HepG2 (cell line): ENCODE data around the gene ZFPL1. TPM values are rescaled to one million over a fixed set of nuclear protein-coding genes. Genes with fewer than 3 reads are reported as not detected.

Experiments used
- DNMT3B ChIP-seq: conservative IDR thresholded peaks from 2 replicates; pipeline ENCODE4 v1.6.1; 2016; ENCODE audit warnings: missing biosample characterization, control low read depth
- IRF2 ChIP-seq: IDR thresholded peaks from 2 replicates; pipeline ENCODE4 v1.6.1; 2018; ENCODE audit warnings: missing genetic modification reagents, missing compliant biosample characterization
- MBNL3 ChIP-seq: fragments of 250-450 bp; sonication (Bioruptor Pico); conservative IDR thresholded peaks from 2 replicates; pipeline ENCODE4 v1.8.0; 2022; ENCODE audit warnings: mild to moderate bottlenecking, inconsistent platforms
- NR2F2 ChIP-seq: IDR thresholded peaks from 2 replicates; pipeline ENCODE4 v1.6.1; 2012; ENCODE audit warnings: low read depth, inconsistent platforms, borderline replicate concordance
- PHF5A ChIP-seq: IDR thresholded peaks from one replicate; pipeline ENCODE4 v1.6.1; 2018; ENCODE audit warnings: low read depth, missing genetic modification reagents; ENCODE audit not compliant: unreplicated experiment
- SIX4 ChIP-seq: sonication (generic); formaldehyde crosslinking; IDR thresholded peaks from 2 replicates; pipeline ENCODE4 v1.4.0; 2020; ENCODE audit warnings: missing genetic modification reagents
- SP4 ChIP-seq: sonication (generic); formaldehyde crosslinking; IDR thresholded peaks from 2 replicates; pipeline ENCODE4 v1.8.1; 2023; ENCODE audit warnings: mild to moderate bottlenecking, missing genetic modification reagents
- TAF15 ChIP-seq: fragments of 200-400 bp; formaldehyde crosslinking; IDR thresholded peaks from one replicate; pipeline ENCODE4 v1.6.1; 2018; ENCODE audit warnings: mild to moderate bottlenecking, low read depth, low read length; ENCODE audit not compliant: poor library complexity, severe bottlenecking
- ZFP62 ChIP-seq: sonication (generic); formaldehyde crosslinking; IDR thresholded peaks from 2 replicates; pipeline ENCODE4 v1.4.0; 2020; ENCODE audit warnings: missing genetic modification reagents
- ZNF367 ChIP-seq: sonication (generic); formaldehyde crosslinking; IDR thresholded peaks from 2 replicates; pipeline ENCODE4 v1.4.0; 2020; ENCODE audit warnings: missing genetic modification reagents, borderline replicate concordance
- ZNF501 ChIP-seq: sonication (generic); formaldehyde crosslinking; IDR thresholded peaks from 2 replicates; pipeline ENCODE4 v1.5.1; 2020; ENCODE audit warnings: mild to moderate bottlenecking, moderate library complexity, missing genetic modification reagents
- ZNF550 ChIP-seq: sonication (generic); formaldehyde crosslinking; IDR thresholded peaks from 2 replicates; pipeline ENCODE4 v1.4.0; 2020; ENCODE audit warnings: mild to moderate bottlenecking, missing genetic modification reagents, borderline replicate concordance
- ZNF672 ChIP-seq: sonication (generic); formaldehyde crosslinking; IDR thresholded peaks from 2 replicates; pipeline ENCODE4 v1.8.1; 2022; ENCODE audit warnings: missing genetic modification reagents
- ZNF782 ChIP-seq: sonication (generic); formaldehyde crosslinking; IDR thresholded peaks from 2 replicates; pipeline ENCODE4 v1.4.0; 2020; ENCODE audit warnings: missing genetic modification reagents, mild to moderate bottlenecking, borderline replicate concordance
- ZSCAN9 ChIP-seq: IDR thresholded peaks from 2 replicates; pipeline ENCODE4 v1.6.1; 2016; ENCODE audit warnings: borderline replicate concordance
- polyA plus RNA-seq, 8 experiments: library from polyadenylated mRNA; depleted of rRNA in 3 of 8; stranded (reverse) in 7 of 8; unstranded in 1 of 8; fragments of >200 nt; fragmentation: Illumina TruSeq in 4 of 8; extraction: Trizol in 4 of 8; gene quantifications; 2 replicates each; pipeline versions ENCODE4 v1.2.1 to v1.2.3, GENCODE V29; 2011 to 2016; ENCODE audit warnings: low read depth in 4 of 8, missing spikeins in 1 of 8, mixed read lengths in 1 of 8; ENCODE audit not compliant: insufficient read depth in 1 of 8
- total RNA-seq, 5 experiments: library from RNA; depleted of rRNA; stranded (reverse); fragments of >200 nt; fragmentation: Illumina TruSeq; extraction: Trizol; gene quantifications; 2 replicates each; pipeline ENCODE4 v1.2.3, GENCODE V29; 2016; ENCODE audit warnings: low read depth in 1 of 5
- TF ChIP-seq, protein P1 (sequence below): sonication (generic); formaldehyde crosslinking; IDR thresholded peaks from 2 replicates; pipeline ENCODE4 v1.5.0; 2020; ENCODE audit warnings: mild to moderate bottlenecking, missing genetic modification reagents, borderline replicate concordance
- TF ChIP-seq, protein P2 (sequence below): sonication (generic); IDR thresholded peaks from 2 replicates; pipeline ENCODE4 v1.6.1; 2016; ENCODE audit warnings: low read depth, borderline replicate concordance
- TF ChIP-seq, protein P3 (sequence below): sonication (generic); formaldehyde crosslinking; IDR thresholded peaks from 2 replicates; pipeline ENCODE4 v1.8.1; 2023; ENCODE audit warnings: mild to moderate bottlenecking, moderate library complexity, missing genetic modification reagents
- TF ChIP-seq, protein P4 (sequence below): IDR thresholded peaks from 2 replicates; pipeline ENCODE4 v1.6.1; 2016; ENCODE audit warnings: mild to moderate bottlenecking
- TF ChIP-seq, protein P5 (sequence below): sonication (generic); formaldehyde crosslinking; IDR thresholded peaks from 2 replicates; pipeline ENCODE4 v1.5.0; 2020; ENCODE audit warnings: mild to moderate bottlenecking, low read depth, missing genetic modification reagents, borderline replicate concordance
- TF ChIP-seq, protein P6 (sequence below): sonication (generic); formaldehyde crosslinking; IDR thresholded peaks from 2 replicates; pipeline ENCODE4 v1.9.0; 2021; ENCODE audit warnings: missing genetic modification reagents, mild to moderate bottlenecking, borderline replicate concordance

The ZFPL1 gene
- total and polyA plus RNA-seq, 2 of the 13 experiments (the other 11 are each of a cell fraction or from before 2014, with no cell fraction given), result 32.2 to 56.0 TPM

DNA sequence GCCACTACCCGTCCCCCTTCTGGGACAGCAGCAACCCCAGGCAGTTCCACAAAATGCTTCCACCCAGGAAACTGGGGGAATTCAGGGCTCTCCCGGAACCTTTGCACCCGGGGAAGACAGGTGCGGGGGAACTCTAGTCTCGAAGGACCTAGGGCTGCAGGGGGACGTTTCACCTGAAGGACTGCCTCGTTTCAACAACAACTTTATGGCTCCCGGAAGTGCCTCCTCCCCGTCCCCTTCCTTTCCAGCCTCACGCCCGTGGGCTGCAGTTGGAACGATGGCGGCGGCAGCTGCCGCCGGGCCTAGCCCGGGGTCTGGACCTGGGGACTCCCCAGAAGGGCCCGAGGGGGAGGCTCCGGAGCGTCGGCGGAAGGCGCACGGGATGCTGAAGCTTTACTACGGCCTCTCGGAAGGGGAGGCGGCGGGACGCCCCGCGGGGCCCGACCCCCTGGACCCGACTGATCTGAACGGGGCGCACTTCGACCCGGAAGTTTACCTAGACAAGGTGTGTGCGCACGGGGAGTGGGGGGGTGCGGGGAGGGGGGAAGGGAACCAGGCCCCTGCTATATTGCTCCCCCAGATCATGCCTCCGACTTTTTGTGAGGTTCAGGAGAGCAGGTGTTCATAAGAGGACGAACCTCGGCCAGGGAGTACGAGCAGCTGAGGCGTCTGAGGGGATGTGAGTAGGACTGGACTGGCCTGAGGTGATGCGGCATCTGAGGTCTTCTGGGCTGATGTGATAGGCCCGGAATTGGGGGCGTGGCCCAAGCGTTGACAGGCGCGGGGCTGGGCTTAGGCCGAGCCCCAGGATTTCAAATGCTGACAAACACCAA lies 12.2 kb downstream of the ZFPL1 start, which contains the start of gene VPS51 (continued):
- TF ChIP-seq, protein P1, sequence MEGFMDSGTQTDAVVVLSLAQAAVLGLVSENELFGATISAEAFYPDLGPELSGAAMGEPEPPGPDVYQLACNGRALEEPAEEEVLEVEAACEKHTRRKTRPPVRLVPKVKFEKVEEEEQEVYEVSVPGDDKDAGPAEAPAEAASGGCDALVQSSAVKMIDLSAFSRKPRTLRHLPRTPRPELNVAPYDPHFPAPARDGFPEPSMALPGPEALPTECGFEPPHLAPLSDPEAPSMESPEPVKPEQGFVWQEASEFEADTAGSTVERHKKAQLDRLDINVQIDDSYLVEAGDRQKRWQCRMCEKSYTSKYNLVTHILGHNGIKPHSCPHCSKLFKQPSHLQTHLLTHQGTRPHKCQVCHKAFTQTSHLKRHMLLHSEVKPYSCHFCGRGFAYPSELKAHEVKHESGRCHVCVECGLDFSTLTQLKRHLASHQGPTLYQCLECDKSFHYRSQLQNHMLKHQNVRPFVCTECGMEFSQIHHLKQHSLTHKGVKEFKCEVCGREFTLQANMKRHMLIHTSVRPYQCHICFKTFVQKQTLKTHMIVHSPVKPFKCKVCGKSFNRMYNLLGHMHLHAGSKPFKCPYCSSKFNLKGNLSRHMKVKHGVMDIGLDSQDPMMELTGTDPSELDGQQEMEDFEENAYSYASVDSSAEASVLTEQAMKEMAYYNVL (CRISPR knock-in tag), result no peak; the same call in 1 of the 2 replicates
- no peak for TF ChIP-seq DNMT3B (CRISPR knock-in tag)
- peak; percentile 77 for TF ChIP-seq SP4 (CRISPR knock-in tag)
- 0 out of 2 replicates have a peak, but pooled peaks have one; percentile 71 for TF ChIP-seq NR2F2
- no peak for TF ChIP-seq MBNL3 (CRISPR knock-in tag)
- TF ChIP-seq ZNF501 (CRISPR knock-in tag), result peak; percentile 70
- TF ChIP-seq ZNF550 (CRISPR knock-in tag), result no peak
- TF ChIP-seq, protein P2, sequence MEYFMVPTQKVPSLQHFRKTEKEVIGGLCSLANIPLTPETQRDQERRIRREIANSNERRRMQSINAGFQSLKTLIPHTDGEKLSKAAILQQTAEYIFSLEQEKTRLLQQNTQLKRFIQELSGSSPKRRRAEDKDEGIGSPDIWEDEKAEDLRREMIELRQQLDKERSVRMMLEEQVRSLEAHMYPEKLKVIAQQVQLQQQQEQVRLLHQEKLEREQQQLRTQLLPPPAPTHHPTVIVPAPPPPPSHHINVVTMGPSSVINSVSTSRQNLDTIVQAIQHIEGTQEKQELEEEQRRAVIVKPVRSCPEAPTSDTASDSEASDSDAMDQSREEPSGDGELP, result 0 out of 2 replicates have a peak, but pooled peaks have one; percentile 17
- TF ChIP-seq, protein P3, sequence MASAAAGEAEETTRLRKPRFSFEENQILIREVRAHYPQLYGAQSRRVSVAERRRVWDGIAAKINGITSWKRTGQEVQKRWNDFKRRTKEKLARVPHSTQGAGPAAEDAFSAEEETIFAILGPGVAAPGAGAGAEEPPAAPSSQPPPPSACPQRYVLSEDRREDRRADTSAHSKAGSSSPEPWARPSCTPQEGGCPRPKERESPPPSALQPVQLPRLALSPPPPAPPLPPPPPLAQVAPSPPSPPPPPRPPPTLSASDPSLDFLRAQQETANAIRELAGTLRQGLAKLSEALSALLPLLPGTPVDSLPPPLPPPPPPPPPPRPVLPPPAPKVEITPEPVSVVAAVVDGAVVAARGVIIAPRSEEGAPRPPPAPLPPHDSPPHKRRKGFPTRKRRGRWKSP (CRISPR knock-in tag), result peak; percentile 55; the same call in 1 of the 2 replicates
- peak; percentile 82 for TF ChIP-seq TAF15
- TF ChIP-seq, protein P4, sequence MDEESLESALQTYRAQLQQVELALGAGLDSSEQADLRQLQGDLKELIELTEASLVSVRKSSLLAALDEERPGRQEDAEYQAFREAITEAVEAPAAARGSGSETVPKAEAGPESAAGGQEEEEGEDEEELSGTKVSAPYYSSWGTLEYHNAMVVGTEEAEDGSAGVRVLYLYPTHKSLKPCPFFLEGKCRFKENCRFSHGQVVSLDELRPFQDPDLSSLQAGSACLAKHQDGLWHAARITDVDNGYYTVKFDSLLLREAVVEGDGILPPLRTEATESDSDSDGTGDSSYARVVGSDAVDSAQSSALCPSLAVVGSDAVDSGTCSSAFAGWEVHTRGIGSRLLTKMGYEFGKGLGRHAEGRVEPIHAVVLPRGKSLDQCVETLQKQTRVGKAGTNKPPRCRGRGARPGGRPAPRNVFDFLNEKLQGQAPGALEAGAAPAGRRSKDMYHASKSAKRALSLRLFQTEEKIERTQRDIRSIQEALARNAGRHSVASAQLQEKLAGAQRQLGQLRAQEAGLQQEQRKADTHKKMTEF (CRISPR knock-in tag), result peak; percentile 92
- TF ChIP-seq, protein P5, sequence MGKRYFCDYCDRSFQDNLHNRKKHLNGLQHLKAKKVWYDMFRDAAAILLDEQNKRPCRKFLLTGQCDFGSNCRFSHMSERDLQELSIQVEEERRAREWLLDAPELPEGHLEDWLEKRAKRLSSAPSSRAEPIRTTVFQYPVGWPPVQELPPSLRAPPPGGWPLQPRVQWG (CRISPR knock-in tag), result no peak
- no peak for TF ChIP-seq ZNF672 (CRISPR knock-in tag)
- TF ChIP-seq ZNF367 (CRISPR knock-in tag), result no peak
- TF ChIP-seq IRF2 (CRISPR knock-in tag), result peak; percentile 98; the same call in 1 of the 2 replicates
- TF ChIP-seq, protein P6, sequence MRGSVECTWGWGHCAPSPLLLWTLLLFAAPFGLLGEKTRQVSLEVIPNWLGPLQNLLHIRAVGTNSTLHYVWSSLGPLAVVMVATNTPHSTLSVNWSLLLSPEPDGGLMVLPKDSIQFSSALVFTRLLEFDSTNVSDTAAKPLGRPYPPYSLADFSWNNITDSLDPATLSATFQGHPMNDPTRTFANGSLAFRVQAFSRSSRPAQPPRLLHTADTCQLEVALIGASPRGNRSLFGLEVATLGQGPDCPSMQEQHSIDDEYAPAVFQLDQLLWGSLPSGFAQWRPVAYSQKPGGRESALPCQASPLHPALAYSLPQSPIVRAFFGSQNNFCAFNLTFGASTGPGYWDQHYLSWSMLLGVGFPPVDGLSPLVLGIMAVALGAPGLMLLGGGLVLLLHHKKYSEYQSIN (CRISPR knock-in tag), result no peak
- TF ChIP-seq ZFP62 (CRISPR knock-in tag), result no peak
- TF ChIP-seq SIX4 (CRISPR knock-in tag), result peak; percentile 64; the same call in 1 of the 2 replicates
- TF ChIP-seq PHF5A, result peak; percentile 73
- TF ChIP-seq ZNF782 (CRISPR knock-in tag), result no peak; the same call in 1 of the 2 replicates
- TF ChIP-seq ZSCAN9, result no peak
